GM12892 (cell line): ENCODE results near the gene ZNF391.
"Not testable (repeated sequence)": the region's sequence is repeated elsewhere in the genome, so short reads cannot be mapped to it uniquely, and the experiment has no call there.

Experiments used
- DNase-seq: peaks from one replicate; pipeline ENCODE4 v3.0.0; 2011; ENCODE audit not compliant: insufficient read length
- FAIRE-seq: peaks from 2 replicates; lab custom pipeline; 2011; peaks lifted over from hg19 to GRCh38; lab: Jason Lieb, UNC
- POLR2A ChIP-seq: IDR thresholded peaks from 2 replicates; pipeline ENCODE4 v1.6.1; 2011; ENCODE audit warnings: low read depth, low read length, control low read depth
- POLR2AphosphoS5 ChIP-seq: IDR thresholded peaks from 2 replicates; pipeline ENCODE4 v1.6.1; 2011; ENCODE audit warnings: low read depth, low read length, control low read depth
- TAF1 ChIP-seq: IDR thresholded peaks from 2 replicates; pipeline ENCODE4 v1.6.1; 2011; ENCODE audit warnings: low read depth, mild to moderate bottlenecking, control low read depth, low read length, borderline replicate concordance

The ZNF391 gene

GRCh38 chr6:27383481-27383880 lies 5.1 kb upstream of the ZNF391 start:
- DNase-seq: no peak
- FAIRE-seq: no peak
- TF ChIP-seq POLR2AphosphoS5: no peak
- TF ChIP-seq POLR2A: no peak
- no peak for TF ChIP-seq TAF1

- DNase-seq: no peak
- TF ChIP-seq POLR2A (no peak), TAF1 (no peak), POLR2AphosphoS5 (no peak)
- no peak for FAIRE-seq
Observed at GRCh38 chr6:27392623-27393022, 4.1 kb downstream of the ZNF391 start.

GRCh38 chr6:27394073-27394472 lies 5.5 kb downstream of the ZNF391 start:
- DNase-seq (no peak), FAIRE-seq (no peak)
- no peak for TF ChIP-seq TAF1
- TF ChIP-seq POLR2AphosphoS5: no peak
- no peak for TF ChIP-seq POLR2A

- DNase-seq (no peak), FAIRE-seq (no peak)
- no peak for TF ChIP-seq POLR2AphosphoS5
- TF ChIP-seq TAF1: no peak
- TF ChIP-seq POLR2A: no peak
Observed at GRCh38 chr6:27400877-27401642, 12.5 kb downstream of the ZNF391 start.

- no peak for DNase-seq
- TF ChIP-seq POLR2AphosphoS5 (no peak), TAF1 (no peak), POLR2A (no peak)
- no peak for FAIRE-seq
Observed at GRCh38 chr6:27406085-27406484, 17.5 kb downstream of the ZNF391 start.

- no peak for FAIRE-seq
- no peak for DNase-seq
- TF ChIP-seq POLR2A (no peak), POLR2AphosphoS5 (no peak), TAF1 (no peak)
Observed at GRCh38 chr6:27407153-27407814, 18.7 kb downstream of the ZNF391 start.

GRCh38 chr6:27414300-27414699 lies 25.7 kb downstream of the ZNF391 start:
- no peak for DNase-seq
- TF ChIP-seq TAF1 (no peak), POLR2AphosphoS5 (no peak)
- no peak for FAIRE-seq

GRCh38 chr6:27414996-27415395 lies 26.4 kb downstream of the ZNF391 start:
- FAIRE-seq (no peak), DNase-seq (no peak)
- TF ChIP-seq POLR2A (no peak), TAF1 (no peak), POLR2AphosphoS5 (no peak)

- FAIRE-seq (no peak), DNase-seq (no peak)
- TF ChIP-seq TAF1 (no peak), POLR2AphosphoS5 (no peak), POLR2A (no peak)
Observed at GRCh38 chr6:27415898-27416297, 27.3 kb downstream of the ZNF391 start.

- DNase-seq: no peak
- no peak for FAIRE-seq
- TF ChIP-seq POLR2AphosphoS5 (no peak), POLR2A (no peak), TAF1 (no peak)
Observed at GRCh38 chr6:27419363-27419762, 30.8 kb downstream of the ZNF391 start.

- FAIRE-seq (no peak), DNase-seq (no peak)
- no peak for TF ChIP-seq POLR2A
Observed at GRCh38 chr6:27422651-27423332, 34.2 kb downstream of the ZNF391 start.

GRCh38 chr6:27424851-27425250 lies 36.3 kb downstream of the ZNF391 start:
- FAIRE-seq, DNase-seq: not testable (repeated sequence)
